DMS 273 (cell line): Measurements from ENCODE around the gene TMC6.

Experiments
- DNase-seq: peaks from one replicate; lab custom pipeline; 2025; ENCODE audit not compliant: unreplicated experiment; lab: John Stamatoyannopoulos, UW

The TMC6 gene

GRCh38 chr17:78128551-78129350 lies at the start of gene TMC6:
Gene TMC6, minus strand, starts transcription at chr17:78128755. Its CDS starts 1,923 bp downstream, at chr17:78126832.
- DNase-seq, result peak; percentile 73

GRCh38 chr17:78176548-78177025 lies 48.0 kb upstream of the TMC6 start:
- DNase-seq, result peak; percentile 89

GRCh38 chr17:78175643-78175981 lies 47.1 kb upstream of the TMC6 start:
- DNase-seq, result no peak

GRCh38 chr17:78174870-78175642 lies 46.5 kb upstream of the TMC6 start:
- DNase-seq, result peak; percentile 96

- peak; percentile 72 for DNase-seq
Measured at GRCh38 chr17:78174346-78174869, 45.9 kb upstream of the TMC6 start.

GRCh38 chr17:78173097-78173715 lies 44.7 kb upstream of the TMC6 start:
- DNase-seq, result no peak

GRCh38 chr17:78172249-78173051 lies 43.9 kb upstream of the TMC6 start:
- peak; percentile 66 for DNase-seq

GRCh38 chr17:78171591-78172248 lies 43.2 kb upstream of the TMC6 start:
- peak; percentile 52 for DNase-seq

- no peak for DNase-seq
Measured at GRCh38 chr17:78170692-78171590, 42.4 kb upstream of the TMC6 start.

GRCh38 chr17:78168903-78169793 lies 40.6 kb upstream of the TMC6 start:
- peak; percentile 84 for DNase-seq

GRCh38 chr17:78168242-78168902 lies 39.8 kb upstream of the TMC6 start, which contains the start of gene SYNGR2:
Gene SYNGR2, plus strand, starts transcription at chr17:78168581. Its CDS starts 36 bp downstream, at chr17:78168617.
- peak; percentile 97 for DNase-seq

- no peak for DNase-seq
Measured at GRCh38 chr17:78166416-78166815, 37.9 kb upstream of the TMC6 start.

GRCh38 chr17:78164748-78165607 lies 36.4 kb upstream of the TMC6 start:
- DNase-seq, result no peak

- no peak for DNase-seq
Measured at GRCh38 chr17:78163881-78164747, 35.6 kb upstream of the TMC6 start.

- no peak for DNase-seq
Measured at GRCh38 chr17:78159575-78160158, 31.1 kb upstream of the TMC6 start.
